Activated CD4-positive, alpha-beta memory T cell treated with anti-CD3 and anti-CD28 coated beads, Interleukin-2, amount 10 ng/mL, durations not matched to agents 7 days and 5 days (primary cell): ENCODE data around the gene BRI3BP. TPM values are rescaled to one million over a fixed set of nuclear protein-coding genes. Genes with fewer than 3 reads are reported as not detected.

ENCODE experiments used
- CTCF ChIA-PET: fragments of 350-600 bp; sonication (Branson Sonifier 250); formaldehyde crosslinking; loops from one replicate; lab custom pipeline; 2021; ENCODE audit warnings: antibody characterized with exemption, inconsistent platforms; lab: Charles Lee
- POLR2A ChIA-PET: fragments of 350-600 bp; sonication (Branson Sonifier 250); formaldehyde crosslinking; loops from one replicate; lab custom pipeline; 2021; ENCODE audit warnings: antibody characterized with exemption; lab: Charles Lee
- DNase-seq: peaks from one replicate; pipeline ENCODE4 v3.0.0-alpha.2; 2020
- H3K27ac Mint-ChIP-seq: one replicate; pipeline ENCODE4 v1.8.0; 2021; ENCODE audit warnings: mild to moderate bottlenecking, mixed read lengths
- H3K27me3 Mint-ChIP-seq: one replicate; pipeline ENCODE4 v1.8.0; 2021; ENCODE audit warnings: mixed read lengths
- H3K36me3 Mint-ChIP-seq: one replicate; pipeline ENCODE4 v1.8.0; 2021; ENCODE audit warnings: low read depth, mixed read lengths
- H3K4me1 Mint-ChIP-seq: one replicate; pipeline ENCODE4 v1.8.0; 2021; ENCODE audit warnings: mixed read lengths
- H3K4me3 Mint-ChIP-seq: one replicate; pipeline ENCODE4 v1.8.0; 2021; ENCODE audit warnings: mild to moderate bottlenecking, mixed read lengths
- H3K9me3 Mint-ChIP-seq: one replicate; pipeline ENCODE4 v1.8.0; 2021; ENCODE audit warnings: mixed read lengths
- total RNA-seq, 2 experiments: library from RNA; stranded (reverse); gene quantifications; one replicate each; pipeline ENCODE4 v1.2.3, GENCODE V29; 2021

The BRI3BP gene
- total RNA-seq, 2 experiments from 2014 or later: 22.5 to 22.7 TPM

DNA sequence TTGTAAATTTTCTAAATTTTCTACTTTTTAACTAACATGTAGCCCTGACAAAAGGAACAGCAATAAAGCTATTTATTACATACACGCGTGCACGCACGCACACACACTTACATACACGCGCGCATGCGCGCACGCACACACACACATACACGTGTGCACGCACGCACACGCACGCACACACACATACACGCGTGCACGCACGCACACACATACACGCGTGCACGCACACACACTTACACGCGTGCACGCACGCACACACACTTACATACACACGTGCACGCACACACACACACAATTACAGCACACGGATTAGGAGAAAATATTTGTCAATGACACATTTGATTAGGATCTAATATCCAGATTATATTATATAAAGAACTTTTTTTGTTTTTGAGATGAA lies 32.4 kb upstream of the BRI3BP start:
- Mint-ChIP-seq H3K27ac (no peak overlapping the region), H3K27me3 (no peaks in the 10 kb centered on the region), H3K4me1 (peaks cover 2% of the 10 kb centered on the region), H3K9me3 (no peaks in the 10 kb centered on the region), H3K36me3 (peaks cover 59% of the 10 kb centered on the region), H3K4me3 (no peak overlapping the region)
- ChIA-PET POLR2A (no interaction called here), CTCF (interaction anchor here (1.5 kb wide), 1 partner anchor 21 kb away, joined by 6 read pairs; no protein-coding TSS in a partner anchor)
- DNase-seq: no peak

DNA sequence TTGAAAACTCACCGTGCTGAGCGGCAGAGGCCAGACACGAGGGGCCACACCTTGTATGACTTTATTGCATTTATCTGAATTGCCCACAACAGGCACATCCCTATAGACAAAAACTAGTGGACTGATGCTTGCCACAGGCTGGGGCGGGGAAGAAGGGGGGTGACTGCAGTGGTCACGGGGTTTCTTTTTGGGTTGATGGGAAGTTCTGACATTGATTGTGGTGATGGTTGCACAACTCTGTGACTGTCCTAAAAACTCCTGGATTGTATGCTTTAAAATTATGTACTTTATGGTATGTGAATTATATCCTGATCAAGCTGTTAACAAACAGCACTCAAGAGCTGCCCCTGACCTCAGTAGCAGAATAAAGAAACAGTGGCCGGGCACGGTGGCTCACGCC lies 30.2 kb upstream of the BRI3BP start:
- POLR2A ChIA-PET: no interaction called here
- Mint-ChIP-seq H3K9me3 (no peaks in the 10 kb centered on the region), H3K4me3 (no peak overlapping the region), H3K27me3 (no peaks in the 10 kb centered on the region), H3K4me1 (peaks cover 2% of the 10 kb centered on the region), H3K36me3 (peaks cover 57% of the 10 kb centered on the region), H3K27ac (no peak overlapping the region)
- DNase-seq: no peak
- CTCF ChIA-PET: no interaction called here

DNA sequence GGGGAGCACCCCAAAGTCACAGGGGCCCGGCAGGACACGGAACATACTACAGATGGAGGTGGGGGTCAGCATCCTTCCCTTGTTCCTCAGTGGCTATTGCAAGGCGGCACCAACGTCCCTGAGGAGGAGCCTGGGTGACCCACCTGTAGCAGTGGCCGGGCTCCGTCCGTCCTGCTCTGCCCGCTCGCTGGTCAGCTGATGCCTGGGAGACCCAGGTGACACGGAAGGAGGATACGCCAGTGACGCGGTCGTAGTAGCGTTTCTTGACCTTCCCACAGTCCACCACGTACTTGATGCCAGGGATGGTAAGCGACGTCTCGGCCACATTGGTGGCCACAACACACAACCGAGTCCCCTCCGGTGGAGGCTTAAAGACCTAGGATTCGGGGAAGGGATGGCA lies 29.2 kb upstream of the BRI3BP start:
- DNase-seq: no peak
- Mint-ChIP-seq H3K4me3 (no peak overlapping the region), H3K27ac (no peak overlapping the region), H3K4me1 (peaks cover 2% of the 10 kb centered on the region), H3K27me3 (no peaks in the 10 kb centered on the region), H3K36me3 (peaks cover 56% of the 10 kb centered on the region), H3K9me3 (no peaks in the 10 kb centered on the region)
- CTCF ChIA-PET: no interaction called here
- POLR2A ChIA-PET: no interaction called here

DNA sequence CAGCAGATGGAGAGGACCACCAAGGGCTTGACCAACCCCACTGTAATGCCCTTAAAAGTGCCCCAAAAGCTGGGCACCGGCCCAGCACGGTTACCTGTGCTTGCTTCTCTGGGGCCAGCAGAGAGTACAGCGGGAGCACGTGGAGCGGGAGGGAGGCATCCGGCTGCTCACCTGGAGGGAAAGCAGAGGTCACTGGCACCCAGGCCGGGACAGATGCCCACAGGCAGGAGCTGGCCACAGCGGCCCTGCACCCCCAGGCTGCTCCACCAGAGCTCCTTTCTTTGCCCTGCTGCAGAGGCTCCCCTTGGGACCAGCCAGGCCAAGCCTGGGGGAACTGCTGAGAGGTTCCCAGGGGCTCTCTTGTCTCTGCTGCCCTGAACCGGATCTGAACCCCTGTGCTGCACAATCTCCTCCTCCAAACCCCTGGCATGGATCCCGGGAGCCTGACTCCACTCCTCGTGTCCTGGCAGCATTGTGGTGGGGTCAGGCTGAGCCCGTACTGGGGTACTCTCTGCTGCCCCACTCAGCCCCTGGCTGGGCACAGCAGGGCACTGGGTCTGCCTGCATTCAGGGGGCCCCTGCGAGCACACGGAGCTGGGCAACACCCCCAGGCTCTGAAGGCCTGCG lies 28.5 kb upstream of the BRI3BP start:
- Mint-ChIP-seq H3K4me1 (peaks cover 2% of the 10 kb centered on the region), H3K27ac (no peak overlapping the region), H3K4me3 (no peak overlapping the region), H3K27me3 (no peaks in the 10 kb centered on the region), H3K9me3 (no peaks in the 10 kb centered on the region), H3K36me3 (peaks cover 53% of the 10 kb centered on the region)
- DNase-seq: no peak
- CTCF ChIA-PET: no interaction called here
- POLR2A ChIA-PET: no interaction called here

DNA sequence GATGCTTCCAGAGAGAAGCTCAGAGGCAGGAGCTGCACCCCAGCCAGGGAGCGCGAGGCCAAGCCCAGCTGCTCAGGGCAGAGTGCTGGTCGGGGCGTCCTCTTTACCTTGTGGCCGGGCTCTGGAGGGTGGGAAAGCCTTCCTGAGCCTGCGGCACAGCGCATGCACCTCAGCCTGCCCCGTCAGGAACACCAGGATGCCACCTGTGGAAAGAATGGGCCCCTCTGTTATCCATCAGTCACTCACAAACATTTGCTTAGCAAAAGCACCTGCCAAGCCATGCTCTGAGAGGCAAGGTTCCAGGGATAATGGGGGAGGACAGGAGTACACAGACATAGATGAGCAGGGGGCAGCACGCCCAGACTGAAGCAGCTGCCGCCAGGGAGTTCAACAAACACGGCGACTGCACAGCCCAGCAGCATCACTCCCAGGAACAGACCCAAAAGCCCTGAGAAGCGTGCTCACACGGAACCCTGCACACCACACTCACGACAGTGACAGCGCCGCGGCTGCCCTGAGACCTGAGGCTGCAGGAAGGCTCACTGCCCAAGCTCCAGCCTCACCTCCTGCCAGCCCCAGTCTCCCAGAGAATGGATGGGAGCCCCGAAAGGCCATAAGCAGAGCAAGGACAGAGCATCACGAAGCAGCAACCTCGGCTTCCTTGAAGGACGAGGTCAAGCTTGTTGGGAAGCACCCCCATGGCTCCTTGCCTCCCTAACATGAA lies 26.3 kb upstream of the BRI3BP start:
- no peak overlapping the region for H3K4me3 Mint-ChIP-seq
- no peak for DNase-seq
- CTCF ChIA-PET: interaction anchor here (1.1 kb wide), 1 partner anchor 27 kb away, joined by 3 read pairs; no protein-coding TSS in a partner anchor
- POLR2A ChIA-PET: interaction anchor here (0.7 kb wide), 1 partner anchor 9 kb away, joined by 3 read pairs; no protein-coding TSS in a partner anchor
- no peaks in the 10 kb centered on the region for H3K9me3 Mint-ChIP-seq
- no peak overlapping the region for H3K27ac Mint-ChIP-seq
- peaks cover 49% of the 10 kb centered on the region for H3K36me3 Mint-ChIP-seq
- H3K27me3 Mint-ChIP-seq: no peaks in the 10 kb centered on the region
- H3K4me1 Mint-ChIP-seq: no peaks in the 10 kb centered on the region

DNA sequence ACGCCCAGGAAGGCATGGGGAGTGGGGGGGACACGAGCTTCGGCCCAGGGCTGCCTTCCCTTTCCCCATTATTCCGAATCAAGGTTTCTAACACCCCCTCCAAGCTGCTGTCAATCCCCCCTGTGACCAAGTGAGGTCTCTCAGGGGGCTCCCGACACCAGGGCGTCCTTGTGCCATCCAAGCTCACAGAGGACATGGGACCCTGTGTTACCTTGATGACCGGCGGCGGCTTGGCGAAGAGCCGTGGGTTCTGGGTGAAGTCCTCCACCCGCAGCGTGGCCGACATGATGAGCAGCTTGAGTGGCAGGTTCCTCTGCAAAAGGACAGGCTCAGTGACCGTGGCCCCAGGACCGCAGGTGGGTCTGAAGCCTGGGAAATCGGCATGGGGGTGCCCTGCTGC lies 24.8 kb upstream of the BRI3BP start:
- no peak for DNase-seq
- Mint-ChIP-seq H3K9me3 (no peaks in the 10 kb centered on the region), H3K36me3 (peaks cover 40% of the 10 kb centered on the region), H3K4me1 (no peaks in the 10 kb centered on the region), H3K27ac (no peak overlapping the region), H3K4me3 (no peak overlapping the region), H3K27me3 (no peaks in the 10 kb centered on the region)
- ChIA-PET POLR2A (no interaction called here), CTCF (interaction anchor here (0.6 kb wide), 1 partner anchor 40 kb away, joined by 3 read pairs; no protein-coding TSS in a partner anchor)

DNA sequence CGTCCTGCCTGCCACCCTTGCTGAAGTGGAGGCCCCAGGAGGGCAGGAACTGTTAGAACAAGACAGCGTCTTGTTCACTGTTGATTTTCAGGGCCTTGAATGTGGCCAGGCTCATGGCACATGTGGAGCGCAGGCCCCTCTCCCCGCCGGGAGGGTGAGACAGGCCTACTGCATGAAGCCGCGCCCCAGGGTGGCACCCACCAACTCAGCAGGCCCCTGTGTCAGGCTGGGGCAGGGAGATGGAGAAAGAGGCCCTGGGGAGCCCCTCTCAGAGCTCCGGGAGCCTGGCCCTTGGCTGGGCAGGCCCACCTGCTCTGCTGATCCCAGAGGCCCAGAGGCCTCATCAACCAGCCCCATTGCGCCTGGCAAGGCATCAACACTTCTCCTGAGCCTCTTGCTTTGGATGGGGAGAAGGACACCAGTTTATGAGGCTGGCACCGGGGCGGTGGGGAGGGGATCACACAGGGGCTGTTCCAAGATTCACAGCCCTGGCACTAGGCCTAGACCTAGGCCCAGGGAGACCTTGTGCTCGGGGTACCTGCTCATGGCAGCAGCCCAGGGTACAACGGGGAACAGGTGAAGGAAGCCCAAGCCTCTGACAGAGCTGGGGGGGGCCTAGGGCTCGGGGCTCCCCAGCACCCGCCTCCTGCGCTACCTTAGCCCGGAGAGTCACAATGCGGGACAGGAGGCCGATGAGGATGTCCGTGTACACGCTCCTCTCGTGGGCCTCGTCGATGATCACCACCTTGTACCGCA lies 22.6 kb upstream of the BRI3BP start:
- H3K27ac Mint-ChIP-seq: no peak overlapping the region
- H3K27me3 Mint-ChIP-seq: no peaks in the 10 kb centered on the region
- peaks cover 32% of the 10 kb centered on the region for H3K36me3 Mint-ChIP-seq
- POLR2A ChIA-PET: no interaction called here
- H3K9me3 Mint-ChIP-seq: no peaks in the 10 kb centered on the region
- DNase-seq: no peak
- CTCF ChIA-PET: no interaction called here
- H3K4me3 Mint-ChIP-seq: no peak overlapping the region
- H3K4me1 Mint-ChIP-seq: no peaks in the 10 kb centered on the region

DNA sequence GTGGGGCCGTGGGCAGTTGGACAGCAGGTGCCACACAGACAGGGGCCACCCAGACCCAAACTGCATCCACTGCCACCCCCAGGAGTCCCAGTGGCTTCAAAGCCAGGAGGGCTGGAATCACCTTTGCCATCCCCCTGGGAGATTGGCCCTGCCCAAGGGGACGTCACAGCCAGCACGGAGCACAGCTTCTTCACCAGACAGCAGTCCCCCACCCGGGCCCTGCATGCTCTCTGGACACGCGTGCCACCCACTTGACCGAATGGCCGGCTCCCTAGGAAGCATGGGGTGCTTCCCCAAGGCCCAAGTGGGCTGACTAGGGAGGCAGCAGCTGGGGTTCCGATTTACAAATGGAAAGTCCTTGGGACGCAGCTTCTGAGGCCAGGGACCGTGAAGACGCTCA lies 21.8 kb upstream of the BRI3BP start:
- Mint-ChIP-seq H3K4me1 (no peaks in the 10 kb centered on the region), H3K27ac (no peak overlapping the region), H3K27me3 (no peaks in the 10 kb centered on the region), H3K36me3 (peaks cover 28% of the 10 kb centered on the region), H3K4me3 (no peak overlapping the region), H3K9me3 (no peaks in the 10 kb centered on the region)
- CTCF ChIA-PET: no interaction called here
- no peak for DNase-seq
- POLR2A ChIA-PET: no interaction called here

DNA sequence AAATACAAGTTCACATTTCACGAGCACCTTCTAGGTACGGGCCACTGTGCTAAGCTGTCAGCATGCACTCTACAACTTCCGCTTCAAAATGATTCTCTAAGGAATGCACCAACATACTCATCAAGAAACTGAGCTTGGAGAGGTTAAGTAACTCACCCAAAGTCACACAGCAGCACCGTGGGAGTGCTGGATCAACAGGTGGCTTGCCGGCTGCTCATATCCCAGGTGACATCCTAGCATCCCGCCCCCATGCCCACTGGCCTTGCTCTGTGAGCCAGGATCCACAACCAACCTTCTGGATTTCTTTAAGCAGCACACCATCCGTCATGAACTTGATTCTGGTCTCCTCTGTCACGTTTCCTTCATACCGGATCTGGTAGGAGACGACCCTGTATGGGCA lies 21.2 kb upstream of the BRI3BP start:
- ChIA-PET CTCF (no interaction called here), POLR2A (no interaction called here)
- Mint-ChIP-seq H3K4me1 (no peaks in the 10 kb centered on the region), H3K36me3 (peaks cover 30% of the 10 kb centered on the region), H3K27me3 (no peaks in the 10 kb centered on the region), H3K9me3 (no peaks in the 10 kb centered on the region), H3K4me3 (no peak overlapping the region), H3K27ac (no peak overlapping the region)
- DNase-seq: no peak

DNA sequence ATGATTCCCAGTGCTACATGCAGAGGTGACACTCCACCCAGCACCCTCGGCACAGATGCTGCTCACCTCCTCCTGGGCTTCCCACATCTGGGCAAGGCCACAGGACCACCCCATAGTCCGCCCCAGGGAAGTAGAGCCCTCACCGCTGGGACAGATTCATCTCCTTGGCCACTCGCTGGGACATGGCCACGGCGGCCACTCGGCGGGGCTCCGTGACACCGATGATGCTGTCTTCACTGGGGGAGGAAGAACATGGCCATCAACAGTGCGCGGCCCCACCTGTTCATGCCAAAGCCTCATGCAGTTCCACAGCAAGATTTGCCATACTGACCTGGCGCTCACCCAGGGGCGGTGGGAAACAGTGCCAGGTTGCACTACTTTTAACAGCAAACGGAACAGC lies 18.2 kb upstream of the BRI3BP start:
- no peaks in the 10 kb centered on the region for H3K4me1 Mint-ChIP-seq
- no peaks in the 10 kb centered on the region for H3K27me3 Mint-ChIP-seq
- no peak overlapping the region for H3K4me3 Mint-ChIP-seq
- ChIA-PET POLR2A (no interaction called here), CTCF (no interaction called here)
- DNase-seq: no peak
- no peaks in the 10 kb centered on the region for H3K9me3 Mint-ChIP-seq
- H3K27ac Mint-ChIP-seq: no peak overlapping the region
- H3K36me3 Mint-ChIP-seq: peaks cover 43% of the 10 kb centered on the region

DNA sequence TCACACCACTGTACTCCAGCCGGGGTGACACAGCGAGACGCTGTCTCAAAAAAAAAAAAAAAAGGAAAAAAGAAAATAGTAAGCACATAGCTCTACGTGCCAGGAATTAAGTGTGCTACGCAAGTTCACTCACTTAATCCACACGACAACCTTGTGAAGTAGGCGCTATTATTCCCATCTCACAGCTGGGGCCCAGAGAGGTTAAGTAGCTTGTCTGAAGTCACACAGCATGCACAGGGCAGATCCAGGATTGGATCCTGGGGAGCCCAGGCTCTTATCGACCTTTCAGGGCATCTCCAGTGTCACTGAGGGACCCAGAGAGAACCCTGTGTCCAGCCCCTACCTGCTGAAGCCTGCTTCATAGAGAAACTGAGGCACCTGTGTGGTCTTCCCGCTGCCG lies 16.4 kb upstream of the BRI3BP start:
- Mint-ChIP-seq H3K27me3 (no peaks in the 10 kb centered on the region), H3K4me1 (no peaks in the 10 kb centered on the region), H3K9me3 (no peaks in the 10 kb centered on the region), H3K36me3 (peaks cover 43% of the 10 kb centered on the region), H3K27ac (no peak overlapping the region), H3K4me3 (no peak overlapping the region)
- CTCF ChIA-PET: no interaction called here
- no peak for DNase-seq
- POLR2A ChIA-PET: no interaction called here

DNA sequence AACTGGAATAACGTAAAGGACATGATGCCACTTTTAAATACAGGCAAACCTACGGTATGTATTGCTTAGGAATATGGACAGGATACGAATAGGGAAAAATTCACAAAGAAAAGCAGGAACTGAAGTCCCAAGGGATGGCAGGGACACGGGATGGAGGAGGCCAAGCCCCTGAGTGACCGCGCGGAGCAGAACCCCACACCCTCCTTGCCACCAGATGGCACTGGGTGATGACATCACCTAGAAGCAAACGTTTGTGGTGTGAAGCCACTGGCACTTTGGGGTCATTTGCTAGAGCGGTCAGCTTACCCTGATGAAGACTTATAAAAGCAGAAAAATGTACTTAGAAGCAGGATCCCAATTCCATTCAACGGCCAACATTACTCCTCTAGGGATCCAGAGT lies 13.9 kb upstream of the BRI3BP start:
- POLR2A ChIA-PET: interaction anchor here (1.9 to 2.5 kb wide), 2 partner anchors 15 to 40 kb away, joined by 4 to 6 read pairs; no protein-coding TSS in a partner anchor
- Mint-ChIP-seq H3K9me3 (no peaks in the 10 kb centered on the region), H3K27ac (no peak overlapping the region), H3K36me3 (peaks cover 55% of the 10 kb centered on the region), H3K4me3 (no peak overlapping the region), H3K4me1 (no peaks in the 10 kb centered on the region), H3K27me3 (no peaks in the 10 kb centered on the region)
- CTCF ChIA-PET: no interaction called here
- DNase-seq: no peak
